ENCODE data around the gene GLRX5.
"Not testable (repeated sequence)": the region's sequence is repeated elsewhere in the genome, so short reads cannot be mapped to it uniquely, and the experiment has no call there.

GLRX5 gene

GRCh38 chr14:95562892-95563685 is 28.2 kb downstream of the GLRX5 start:
- DNase-seq = no peak

- DNase-seq = no peak
Measured at GRCh38 chr14:95564060-95564459, 29.2 kb downstream of the GLRX5 start.

DNA sequence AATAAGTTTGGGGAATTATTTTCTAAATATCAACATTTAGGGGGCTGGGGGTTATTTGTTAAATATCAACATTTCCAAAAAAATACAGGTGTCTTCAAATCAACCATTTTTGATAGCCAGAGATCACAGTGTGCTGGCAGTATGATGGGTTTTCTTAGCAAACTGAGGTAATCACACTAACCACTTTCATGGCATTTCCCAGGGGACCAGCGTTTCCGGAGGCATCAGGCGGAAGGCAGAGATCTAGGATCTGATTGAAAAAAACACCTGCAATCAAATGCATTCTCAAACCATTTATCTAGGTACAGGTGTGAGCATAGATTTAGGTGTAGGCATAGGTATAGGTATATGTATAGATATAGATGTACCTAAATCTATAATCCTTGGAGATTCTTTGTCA is 34.6 kb downstream of the GLRX5 start:
- DNase-seq = peak; percentile 83

- no peak for DNase-seq
Measured at GRCh38 chr14:95573313-95573712, 38.5 kb downstream of the GLRX5 start.

GRCh38 chr14:95575840-95576473 is 41.1 kb downstream of the GLRX5 start:
- no peak for DNase-seq

- DNase-seq = no peak
Measured at GRCh38 chr14:95577067-95577800, 42.4 kb downstream of the GLRX5 start.

GRCh38 chr14:95577870-95578269 is 43.0 kb downstream of the GLRX5 start:
- no peak for DNase-seq

GRCh38 chr14:95583836-95584617 is 49.2 kb downstream of the GLRX5 start:
- not testable (repeated sequence) for DNase-seq

DNA sequence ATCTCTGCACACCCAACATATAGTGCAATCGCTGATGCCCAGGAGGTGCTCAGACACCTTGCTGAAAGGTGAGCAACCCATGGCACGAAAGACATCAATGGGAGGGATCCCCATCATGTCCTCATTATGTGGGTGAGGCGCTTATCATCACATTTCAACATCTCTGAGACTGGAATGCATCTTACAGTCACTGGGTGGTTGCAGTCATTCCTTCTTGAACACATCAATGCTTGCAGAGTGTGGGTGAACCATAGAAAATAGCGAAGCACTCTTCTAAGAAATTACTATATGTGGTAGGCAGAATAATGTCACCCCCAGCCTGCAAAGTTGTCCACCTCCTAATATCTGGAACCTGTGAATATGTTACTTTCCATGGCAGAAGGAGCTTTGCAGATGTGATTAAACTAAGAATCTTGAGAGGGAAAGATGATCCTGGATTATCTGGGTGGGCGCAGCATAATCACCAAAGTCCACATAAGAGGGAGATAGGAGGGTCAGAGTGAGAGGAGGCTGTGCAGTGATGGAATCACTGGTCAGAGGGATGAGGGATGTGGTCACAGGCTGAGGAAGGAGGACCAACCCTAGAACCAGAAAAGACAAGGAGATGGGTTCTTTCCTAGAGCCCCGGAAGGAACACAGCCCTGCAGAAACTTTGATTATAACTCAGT is 51.2 kb downstream of the GLRX5 start:
- no peak for DNase-seq

DNA sequence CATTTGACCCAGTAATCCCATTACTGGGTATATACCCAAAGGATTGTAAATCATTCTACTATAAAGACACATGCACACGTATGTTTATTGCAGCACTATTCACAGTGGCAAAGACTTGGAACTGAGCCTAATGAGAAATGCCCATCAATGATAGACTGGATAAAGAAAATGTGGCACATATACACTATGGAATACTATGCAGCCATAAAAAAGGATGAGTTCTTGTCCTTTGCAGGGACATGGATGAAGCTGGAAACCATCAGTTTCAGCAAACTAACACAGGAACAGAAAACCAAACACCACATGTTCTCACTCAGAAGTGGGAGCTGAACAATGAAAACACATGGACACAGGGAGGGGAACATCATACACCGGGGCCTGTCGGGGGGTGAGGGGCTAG is 56.3 kb downstream of the GLRX5 start:
- not testable (repeated sequence) for DNase-seq

Data from NCI-H1436 (cell line).